HL-60 (cell line): Measurements from ENCODE around the gene CNNM3.

Experiments
- CTCF ChIP-seq: IDR thresholded peaks from one replicate; pipeline ENCODE4 v1.5.1; 2011; ENCODE audit warnings: low read length, control low read depth, inconsistent platforms; ENCODE audit not compliant: insufficient read depth
- GABPA ChIP-seq: IDR thresholded peaks from 2 replicates; pipeline ENCODE4 v1.6.1; 2012; ENCODE audit warnings: low read depth
- POLR2AphosphoS5 ChIP-seq: IDR thresholded peaks from 2 replicates; pipeline ENCODE4 v1.6.1; 2012; ENCODE audit warnings: low read depth
- REST ChIP-seq: IDR thresholded peaks from 2 replicates; pipeline ENCODE4 v1.6.1; 2012; ENCODE audit warnings: low read depth; ENCODE audit not compliant: insufficient replicate concordance
- SPI1 ChIP-seq: IDR thresholded peaks from 2 replicates; pipeline ENCODE4 v1.6.1; 2012; ENCODE audit warnings: low read depth, mild to moderate bottlenecking, borderline replicate concordance

GRCh38 chr2:96797066-96797625, 18.9 kb upstream of the CNNM3 start:
- TF ChIP-seq CTCF (no peak), REST (no peak), POLR2AphosphoS5 (no peak), GABPA (no peak), SPI1 (no peak)
